Measurements from ENCODE around the gene VSTM2B.

VSTM2B gene
- total RNA-seq = 0 to 0.19 (median 0) reads per million in 3 donors

DNA sequence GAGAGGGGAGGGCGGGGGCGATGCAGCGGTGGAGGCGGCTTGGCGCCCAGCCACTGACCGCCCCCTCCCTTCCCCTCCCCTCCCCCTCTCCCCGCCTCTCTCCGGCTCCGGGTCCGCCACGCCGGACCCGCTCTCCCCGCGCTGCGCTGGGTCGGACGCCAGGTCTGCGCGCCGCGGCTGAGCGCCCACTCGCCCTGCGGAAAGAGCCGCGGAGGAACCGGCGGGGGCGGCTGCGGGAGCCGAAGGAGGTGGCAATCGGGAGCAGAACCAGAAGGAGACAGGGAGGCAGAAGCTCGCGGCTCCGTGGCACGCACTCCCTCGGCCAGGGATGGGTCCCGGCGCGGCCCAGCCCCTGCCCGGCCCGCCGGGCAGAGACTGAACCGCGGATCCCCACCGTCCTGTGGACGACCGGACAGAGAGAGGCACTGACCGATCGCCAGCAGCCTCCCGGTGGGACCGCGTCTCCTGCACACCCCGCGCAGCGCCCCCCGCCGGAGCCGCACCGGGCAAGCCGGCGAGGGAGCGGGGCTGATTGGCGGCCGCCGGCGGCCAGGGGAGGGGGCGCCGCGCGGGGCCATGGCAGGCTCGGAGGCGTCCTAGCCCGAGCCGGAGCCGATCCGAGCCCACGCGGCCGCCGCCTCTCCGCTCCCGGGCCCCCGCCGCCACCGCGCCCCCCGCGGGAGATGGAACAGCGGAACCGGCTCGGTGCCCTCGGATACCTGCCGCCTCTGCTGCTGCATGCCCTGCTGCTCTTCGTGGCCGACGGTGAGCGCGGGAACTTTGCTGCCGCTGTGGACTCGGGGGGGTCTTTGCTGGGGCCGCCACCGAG, at the start of gene VSTM2B:
VSTM2B (plus strand) TSS at position 94 of the 829 bp plus-strand sequence; CDS start at position 684, 590 bp downstream.
- peak within 1 kb of the TSS; percentile 22 for H3K4me3 ChIP-seq (ENCODE audit: insufficient read depth, low read depth, low read length, poor library complexity, severe bottlenecking)

DNA sequence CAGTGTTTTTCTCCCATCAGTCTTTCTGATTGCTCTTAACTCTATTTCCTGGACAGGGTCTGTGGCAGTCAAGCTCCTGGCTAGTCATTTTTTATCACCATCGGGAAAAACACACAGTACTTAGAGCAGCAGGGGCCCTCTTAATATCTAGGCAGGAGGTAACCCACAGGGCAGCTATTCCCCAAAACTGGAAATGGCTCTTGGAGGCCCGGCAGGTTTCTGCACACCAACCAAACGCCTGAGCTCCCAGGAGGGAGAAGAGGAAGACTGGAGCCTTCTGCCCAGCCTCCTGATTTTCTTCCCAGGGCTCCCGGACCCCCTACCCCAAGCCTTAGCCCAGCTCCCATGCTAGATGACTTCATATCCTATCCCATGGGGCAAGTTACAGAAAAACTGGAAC, 49.3 kb upstream of the VSTM2B start:
- H3K27me3 ChIP-seq (replicated peaks; ENCODE audit: control insufficient read depth, insufficient read depth, low read length, poor library complexity, severe bottlenecking) = no peaks in the 10 kb centered on the region

More for the DNA sequence above, at the start of gene VSTM2B:
- H3K36me3 ChIP-seq (ENCODE audit: control insufficient read depth, insufficient read depth, low read length) = no peaks in the 10 kb centered on the region
- peaks cover 28% of the 10 kb centered on the region for H3K27me3 ChIP-seq (replicated peaks; ENCODE audit: control insufficient read depth, insufficient read depth, low read length, poor library complexity, severe bottlenecking)
- no peak within 1 kb of the TSS for H3K27ac ChIP-seq (ENCODE audit: insufficient read depth, low read length, poor library complexity, severe bottlenecking)
- DNase-seq = no peak
- H3K4me1 ChIP-seq (ENCODE audit: control insufficient read depth, insufficient read depth, low read length, poor library complexity, severe bottlenecking) = peaks cover 38% of the 10 kb centered on the region
- no peaks in the 10 kb centered on the region for H3K9me3 ChIP-seq (ENCODE audit: control insufficient read depth, low read length)

DNA sequence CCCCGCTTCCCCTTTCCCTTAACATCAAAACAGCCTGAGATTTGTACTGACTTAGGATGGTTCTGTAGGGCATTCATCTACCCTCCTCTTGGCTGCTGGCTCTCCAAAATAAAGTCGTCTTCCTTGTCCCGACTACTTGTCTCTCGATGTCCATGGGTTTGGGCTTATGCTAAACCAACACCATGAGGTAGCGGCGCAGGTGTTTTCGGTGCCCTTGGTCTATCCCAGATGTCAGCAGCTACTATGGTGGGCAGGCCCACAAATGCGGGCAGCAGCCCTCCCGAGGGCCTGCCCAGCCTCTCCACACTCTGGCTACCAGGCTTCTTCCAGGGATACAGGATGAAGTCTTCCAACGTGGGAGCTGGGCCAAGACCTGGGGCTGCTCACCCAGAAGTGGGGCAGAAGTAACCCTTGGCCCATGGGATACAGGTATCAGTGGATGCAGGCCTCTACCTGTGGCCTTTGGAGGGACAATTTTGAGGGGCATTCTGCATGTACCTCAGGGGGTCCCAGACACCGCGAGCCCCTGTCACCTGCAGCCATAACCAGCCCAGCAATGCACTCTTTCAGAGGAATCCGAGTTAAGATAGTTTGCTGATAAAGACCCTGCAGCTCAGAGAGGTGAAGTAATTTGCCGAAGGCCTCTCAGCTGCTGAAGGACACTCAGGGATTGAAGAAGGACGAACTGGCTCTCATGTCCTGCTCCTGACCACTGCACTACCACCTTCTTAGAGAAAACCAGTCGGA, 47.8 kb upstream of the VSTM2B start:
- no peak for DNase-seq
- H3K27me3 ChIP-seq (replicated peaks; ENCODE audit: control insufficient read depth, insufficient read depth, low read length, poor library complexity, severe bottlenecking) = no peaks in the 10 kb centered on the region
- H3K4me3 ChIP-seq (ENCODE audit: insufficient read depth, low read depth, low read length, poor library complexity, severe bottlenecking) = no peak overlapping the region
- no peaks in the 10 kb centered on the region for H3K9me3 ChIP-seq (ENCODE audit: control insufficient read depth, low read length)
- no peaks in the 10 kb centered on the region for H3K4me1 ChIP-seq (ENCODE audit: control insufficient read depth, insufficient read depth, low read length, poor library complexity, severe bottlenecking)
- no peaks in the 10 kb centered on the region for H3K36me3 ChIP-seq (ENCODE audit: control insufficient read depth, insufficient read depth, low read length)
- H3K27ac ChIP-seq (ENCODE audit: insufficient read depth, low read length, poor library complexity, severe bottlenecking) = no peak overlapping the region

More for the DNA sequence above, 49.3 kb upstream of the VSTM2B start:
- Histone ChIP-seq H3K36me3 (ENCODE audit: control insufficient read depth, insufficient read depth, low read length) (no peaks in the 10 kb centered on the region), H3K4me3 (ENCODE audit: insufficient read depth, low read depth, low read length, poor library complexity, severe bottlenecking) (no peak overlapping the region), H3K27ac (ENCODE audit: insufficient read depth, low read length, poor library complexity, severe bottlenecking) (no peak overlapping the region), H3K4me1 (ENCODE audit: control insufficient read depth, insufficient read depth, low read length, poor library complexity, severe bottlenecking) (no peaks in the 10 kb centered on the region), H3K9me3 (ENCODE audit: control insufficient read depth, low read length) (no peaks in the 10 kb centered on the region)
- DNase-seq = no peak

DNA sequence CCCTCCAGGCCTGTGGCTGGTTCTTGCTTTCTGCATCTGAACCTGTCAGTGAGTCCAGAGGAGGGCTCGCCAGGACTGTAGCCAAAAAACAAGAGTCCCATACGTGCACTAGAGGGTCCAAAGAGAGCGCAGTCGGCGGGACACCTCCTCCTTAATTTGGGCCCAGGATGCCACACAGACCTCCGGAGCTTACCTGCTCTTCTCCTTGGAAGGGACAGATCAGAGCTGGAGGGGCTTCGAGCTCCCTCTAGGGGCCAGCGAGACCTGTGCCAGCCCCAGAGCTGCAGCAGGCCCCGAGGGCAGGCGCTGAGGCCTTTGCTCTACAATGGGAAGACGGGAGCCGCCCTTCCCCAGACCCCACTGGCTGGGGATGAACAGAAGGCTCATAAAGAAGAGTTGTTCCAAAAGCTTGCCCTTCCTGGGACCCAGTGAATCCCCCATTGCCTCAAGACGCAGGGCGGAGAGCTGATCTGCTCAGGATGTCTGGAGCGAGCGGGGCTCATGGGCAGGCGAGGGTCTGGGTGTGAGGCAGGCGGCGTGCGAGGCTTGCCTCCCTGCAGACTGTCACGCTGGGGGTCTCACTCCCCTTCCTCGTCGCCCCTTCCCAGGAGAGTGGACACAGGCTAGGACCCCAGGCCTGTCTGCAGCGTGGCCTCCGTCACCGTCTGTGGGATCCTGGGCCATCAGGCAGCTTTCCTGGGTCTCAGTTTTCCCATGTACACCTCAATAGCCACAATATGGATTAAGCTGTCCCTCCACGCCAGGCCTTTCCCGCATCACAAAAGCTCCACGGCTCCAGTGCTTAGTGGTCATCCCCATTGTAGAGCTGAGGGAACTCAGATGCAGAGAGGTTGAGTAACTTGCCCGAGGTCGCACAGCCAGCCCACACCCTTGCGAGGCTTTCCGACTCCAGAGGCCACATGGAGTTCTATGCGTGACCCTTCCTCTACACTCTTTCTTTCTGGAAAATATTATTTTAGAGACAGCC, 46.9 kb upstream of the VSTM2B start:
- H3K4me1 ChIP-seq (ENCODE audit: control insufficient read depth, insufficient read depth, low read length, poor library complexity, severe bottlenecking) = no peaks in the 10 kb centered on the region
- H3K9me3 ChIP-seq (ENCODE audit: control insufficient read depth, low read length) = no peaks in the 10 kb centered on the region
- H3K27me3 ChIP-seq (replicated peaks; ENCODE audit: control insufficient read depth, insufficient read depth, low read length, poor library complexity, severe bottlenecking) = no peaks in the 10 kb centered on the region
- H3K4me3 ChIP-seq (ENCODE audit: insufficient read depth, low read depth, low read length, poor library complexity, severe bottlenecking) = no peak overlapping the region
- DNase-seq = no peak
- H3K36me3 ChIP-seq (ENCODE audit: control insufficient read depth, insufficient read depth, low read length) = no peaks in the 10 kb centered on the region
- no peak overlapping the region for H3K27ac ChIP-seq (ENCODE audit: insufficient read depth, low read length, poor library complexity, severe bottlenecking)

DNA sequence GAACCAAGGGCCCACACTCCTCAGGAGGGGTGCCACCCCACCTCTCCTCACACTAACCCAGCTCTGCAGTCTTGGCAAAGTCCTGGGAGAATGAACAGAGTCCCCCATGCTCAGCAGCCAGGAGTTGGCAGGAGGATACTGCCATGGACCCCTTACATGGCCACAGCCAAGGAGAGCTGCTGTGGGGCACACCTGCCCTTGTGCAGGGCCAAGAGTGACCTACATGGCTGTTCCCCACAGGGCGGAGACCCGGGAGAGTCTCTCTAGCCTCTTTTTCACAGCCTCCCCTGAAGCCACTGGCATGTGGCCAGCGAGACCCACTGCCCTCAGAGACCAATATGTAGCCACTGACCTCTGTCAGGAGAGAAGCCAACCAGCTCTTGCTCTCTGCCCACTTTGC, 45.9 kb upstream of the VSTM2B start:
- no peaks in the 10 kb centered on the region for H3K4me1 ChIP-seq (ENCODE audit: control insufficient read depth, insufficient read depth, low read length, poor library complexity, severe bottlenecking)
- no peak for DNase-seq
- H3K4me3 ChIP-seq (ENCODE audit: insufficient read depth, low read depth, low read length, poor library complexity, severe bottlenecking) = no peak overlapping the region
- H3K36me3 ChIP-seq (ENCODE audit: control insufficient read depth, insufficient read depth, low read length) = no peaks in the 10 kb centered on the region
- no peak overlapping the region for H3K27ac ChIP-seq (ENCODE audit: insufficient read depth, low read length, poor library complexity, severe bottlenecking)
- H3K9me3 ChIP-seq (ENCODE audit: control insufficient read depth, low read length) = no peaks in the 10 kb centered on the region
- no peaks in the 10 kb centered on the region for H3K27me3 ChIP-seq (replicated peaks; ENCODE audit: control insufficient read depth, insufficient read depth, low read length, poor library complexity, severe bottlenecking)

DNA sequence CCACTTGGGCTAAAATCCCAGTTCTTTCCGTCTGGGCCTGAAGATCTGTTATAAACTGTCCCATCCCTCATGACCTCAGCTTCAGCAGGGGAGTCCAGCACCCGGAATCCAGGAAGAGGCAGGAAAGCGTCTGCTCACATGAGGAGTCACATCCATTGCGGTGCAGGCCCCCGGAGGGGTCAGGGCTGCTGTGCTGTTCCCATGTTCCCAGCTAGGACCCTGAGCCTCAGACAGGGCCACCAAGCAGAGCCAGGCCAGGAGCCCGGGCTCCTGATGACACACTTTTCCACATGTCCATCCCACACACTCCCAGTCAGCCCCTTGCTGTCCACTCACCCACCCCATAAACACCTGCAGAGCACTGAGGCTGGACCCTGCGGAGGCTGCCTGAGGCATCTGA, 45.3 kb upstream of the VSTM2B start:
- Histone ChIP-seq H3K4me3 (ENCODE audit: insufficient read depth, low read depth, low read length, poor library complexity, severe bottlenecking) (no peak overlapping the region), H3K27me3 (replicated peaks; ENCODE audit: control insufficient read depth, insufficient read depth, low read length, poor library complexity, severe bottlenecking) (no peaks in the 10 kb centered on the region), H3K9me3 (ENCODE audit: control insufficient read depth, low read length) (no peaks in the 10 kb centered on the region), H3K4me1 (ENCODE audit: control insufficient read depth, insufficient read depth, low read length, poor library complexity, severe bottlenecking) (no peaks in the 10 kb centered on the region), H3K27ac (ENCODE audit: insufficient read depth, low read length, poor library complexity, severe bottlenecking) (no peak overlapping the region), H3K36me3 (ENCODE audit: control insufficient read depth, insufficient read depth, low read length) (no peaks in the 10 kb centered on the region)
- no peak for DNase-seq

DNA sequence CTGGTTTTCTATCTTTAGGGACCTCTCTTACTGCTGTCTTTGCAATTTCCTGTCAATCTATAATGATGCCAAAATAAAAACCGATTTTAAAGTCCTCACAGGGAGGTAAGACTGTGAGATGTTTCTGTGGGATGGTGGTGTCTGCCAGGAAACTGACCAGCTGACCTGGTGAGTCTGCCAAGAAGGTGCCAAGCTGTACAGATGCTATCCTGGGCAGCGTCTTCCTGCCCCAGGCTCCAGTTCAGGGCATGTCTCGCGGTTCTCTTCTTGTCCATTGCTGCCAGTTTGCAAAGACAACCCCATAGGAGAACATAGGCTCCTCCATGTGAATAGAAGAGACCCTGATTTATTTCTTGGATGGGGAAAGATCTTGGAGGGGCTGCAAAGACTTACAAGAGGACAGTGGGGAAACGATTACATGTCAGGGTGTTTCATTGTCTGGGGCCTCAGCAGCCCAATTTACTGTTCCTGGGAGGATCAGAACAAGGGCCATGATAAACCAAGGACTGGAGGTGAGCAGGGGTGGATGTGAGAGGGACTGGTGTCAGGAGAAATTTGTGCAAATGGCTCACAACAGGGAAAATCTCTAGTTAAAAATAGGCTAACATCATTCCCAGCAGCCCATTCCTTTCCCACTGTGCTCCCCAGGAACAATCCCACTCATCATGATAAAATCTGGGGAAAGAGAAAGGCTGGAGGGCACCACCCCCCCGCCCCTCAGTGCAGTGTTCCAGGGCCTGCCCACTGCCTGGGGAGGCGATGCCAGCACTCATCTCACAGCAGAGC, 42.7 kb upstream of the VSTM2B start:
- H3K4me1 ChIP-seq (ENCODE audit: control insufficient read depth, insufficient read depth, low read length, poor library complexity, severe bottlenecking) = no peaks in the 10 kb centered on the region
- no peak for DNase-seq
- H3K27me3 ChIP-seq (replicated peaks; ENCODE audit: control insufficient read depth, insufficient read depth, low read length, poor library complexity, severe bottlenecking) = no peaks in the 10 kb centered on the region
- no peaks in the 10 kb centered on the region for H3K9me3 ChIP-seq (ENCODE audit: control insufficient read depth, low read length)
- H3K36me3 ChIP-seq (ENCODE audit: control insufficient read depth, insufficient read depth, low read length) = no peaks in the 10 kb centered on the region
- no peak overlapping the region for H3K27ac ChIP-seq (ENCODE audit: insufficient read depth, low read length, poor library complexity, severe bottlenecking)
- H3K4me3 ChIP-seq (ENCODE audit: insufficient read depth, low read depth, low read length, poor library complexity, severe bottlenecking) = no peak overlapping the region

DNA sequence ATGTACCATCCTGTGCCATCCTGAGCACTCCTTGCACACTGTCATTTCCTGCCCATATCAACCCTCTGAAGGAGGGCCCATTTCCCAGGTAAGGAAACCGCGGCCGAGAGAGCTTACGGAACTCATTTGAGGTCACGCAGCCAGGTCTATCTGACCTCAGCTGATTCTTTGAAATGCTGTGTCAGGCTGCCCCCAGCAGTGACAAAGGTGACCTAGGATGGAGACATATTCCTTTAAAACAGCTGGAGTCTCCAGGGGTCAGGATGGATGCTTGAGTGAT, 42.2 kb upstream of the VSTM2B start:
- no peak for DNase-seq
- no peaks in the 10 kb centered on the region for H3K36me3 ChIP-seq (ENCODE audit: control insufficient read depth, insufficient read depth, low read length)
- H3K27me3 ChIP-seq (replicated peaks; ENCODE audit: control insufficient read depth, insufficient read depth, low read length, poor library complexity, severe bottlenecking) = no peaks in the 10 kb centered on the region
- no peaks in the 10 kb centered on the region for H3K9me3 ChIP-seq (ENCODE audit: control insufficient read depth, low read length)
- no peak overlapping the region for H3K27ac ChIP-seq (ENCODE audit: insufficient read depth, low read length, poor library complexity, severe bottlenecking)
- H3K4me3 ChIP-seq (ENCODE audit: insufficient read depth, low read depth, low read length, poor library complexity, severe bottlenecking) = no peak overlapping the region
- no peaks in the 10 kb centered on the region for H3K4me1 ChIP-seq (ENCODE audit: control insufficient read depth, insufficient read depth, low read length, poor library complexity, severe bottlenecking)

DNA sequence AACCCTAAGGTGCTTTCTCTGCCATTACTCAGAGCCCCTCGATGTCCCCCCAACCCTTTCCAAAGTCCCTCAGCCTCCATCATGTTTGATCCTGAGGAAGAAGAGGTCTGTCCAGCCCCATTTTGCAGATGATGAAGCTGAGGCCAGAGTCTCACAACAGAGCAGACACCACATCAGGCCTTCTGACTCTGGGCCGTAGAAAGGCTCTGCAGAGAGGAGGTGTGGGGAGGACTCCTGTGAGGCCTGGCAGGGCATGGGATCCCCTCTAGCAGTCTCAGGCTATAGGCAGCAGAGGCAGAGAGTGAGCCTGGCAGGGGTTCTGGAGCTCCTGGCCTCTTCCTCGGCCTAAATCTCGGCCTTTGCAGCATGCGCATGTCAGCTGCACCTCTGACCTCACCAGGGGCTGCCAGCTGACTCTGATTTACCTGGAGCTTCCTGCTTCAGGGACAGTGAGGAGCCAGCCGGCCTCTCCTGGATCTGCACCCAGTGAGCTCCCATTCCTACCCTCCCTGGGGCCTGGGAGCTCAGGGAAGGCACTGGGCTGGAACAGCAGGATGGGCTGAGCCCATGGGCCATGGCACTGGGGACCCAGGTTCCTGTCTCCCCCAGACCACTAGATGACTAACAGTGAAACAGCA, 41.7 kb upstream of the VSTM2B start:
- no peaks in the 10 kb centered on the region for H3K27me3 ChIP-seq (replicated peaks; ENCODE audit: control insufficient read depth, insufficient read depth, low read length, poor library complexity, severe bottlenecking)
- no peak for DNase-seq
- no peaks in the 10 kb centered on the region for H3K4me1 ChIP-seq (ENCODE audit: control insufficient read depth, insufficient read depth, low read length, poor library complexity, severe bottlenecking)

More for the DNA sequence above, 41.7 kb upstream of the VSTM2B start:
- H3K27ac ChIP-seq (ENCODE audit: insufficient read depth, low read length, poor library complexity, severe bottlenecking) = no peak overlapping the region
- no peaks in the 10 kb centered on the region for H3K36me3 ChIP-seq (ENCODE audit: control insufficient read depth, insufficient read depth, low read length)
- no peak overlapping the region for H3K4me3 ChIP-seq (ENCODE audit: insufficient read depth, low read depth, low read length, poor library complexity, severe bottlenecking)
- no peaks in the 10 kb centered on the region for H3K9me3 ChIP-seq (ENCODE audit: control insufficient read depth, low read length)

Data from effector memory CD4-positive, alpha-beta T cell (primary cell).